CD4-positive, alpha-beta T cell treated with Interleukin-17A for 4 hours (primary cell): ENCODE results near the gene DIP2C.
"Not testable (repeated sequence)": the region's sequence is repeated elsewhere in the genome, so short reads cannot be mapped to it uniquely, and the experiment has no call there.

Experiments used
- DNase-seq: peaks from one replicate; pipeline ENCODE4 v3.0.0-alpha.2; 2020; ENCODE audit warnings: mixed read lengths

DIP2C gene

DNA sequence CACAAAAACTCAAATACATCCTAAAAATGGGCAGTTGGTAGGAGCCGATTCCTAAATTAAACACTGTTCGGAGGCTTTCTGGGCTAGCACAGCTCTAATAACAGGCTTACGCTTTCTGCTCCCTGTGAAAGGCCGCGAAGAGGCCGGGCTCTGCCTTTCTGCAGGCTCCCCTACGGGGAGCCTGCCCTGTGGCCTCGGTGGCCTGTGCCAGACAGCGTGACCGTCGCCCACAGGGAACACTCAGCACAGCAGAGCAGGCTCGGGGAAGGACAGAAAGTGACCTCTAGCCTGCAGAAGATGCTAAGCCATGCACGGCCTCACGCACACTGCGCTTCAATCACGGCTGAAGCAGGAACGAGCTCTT lies 64.2 kb downstream of the DIP2C start:
- DNase-seq = no peak

- no peak for DNase-seq
These were observed 64.7 kb downstream of the DIP2C start for GRCh38 chr10:624605-625332.

- DNase-seq = no peak
These were observed 65.2 kb downstream of the DIP2C start for GRCh38 chr10:624312-624604.

DNA sequence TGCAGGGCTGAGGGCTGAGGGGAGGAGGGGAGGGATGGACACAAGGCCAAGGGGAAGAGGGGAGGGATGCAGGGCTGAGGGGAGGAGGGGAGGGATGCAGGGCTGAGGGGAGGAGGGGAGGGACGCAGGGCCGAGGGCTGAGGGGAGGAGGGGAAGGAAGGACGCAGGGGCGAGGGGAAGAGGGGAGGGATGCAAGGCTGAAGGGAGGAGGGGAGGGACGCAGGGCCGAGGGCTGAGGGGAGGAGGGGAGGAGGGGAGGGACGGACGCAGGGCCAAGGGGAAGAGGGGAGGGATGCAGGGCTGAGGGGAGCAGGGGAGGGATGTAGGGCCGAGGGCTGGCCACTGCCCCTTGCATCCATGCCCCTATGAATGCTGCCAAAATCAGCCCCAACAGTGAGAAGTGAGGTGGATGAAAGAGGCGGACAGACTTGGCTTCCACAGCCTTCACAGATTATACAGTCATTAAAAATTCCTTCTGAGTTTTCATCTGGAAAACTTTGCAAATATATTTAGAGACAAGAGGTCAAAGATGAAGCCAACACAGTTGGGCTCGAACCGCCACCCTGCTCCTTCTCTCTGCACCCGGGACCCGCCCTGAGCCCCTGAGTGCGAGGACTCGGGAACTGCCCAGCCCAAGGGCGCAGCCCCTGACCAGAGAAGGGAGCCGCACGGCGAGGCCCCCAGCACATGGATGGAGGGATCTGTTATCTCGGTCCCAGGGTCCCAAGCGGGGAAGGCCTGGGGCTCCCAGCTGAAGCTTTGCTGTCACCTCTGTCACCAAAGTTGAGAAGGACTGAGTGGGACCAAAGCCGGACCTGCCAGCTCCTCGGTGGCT lies 65.8 kb downstream of the DIP2C start:
- DNase-seq = no peak

DNA sequence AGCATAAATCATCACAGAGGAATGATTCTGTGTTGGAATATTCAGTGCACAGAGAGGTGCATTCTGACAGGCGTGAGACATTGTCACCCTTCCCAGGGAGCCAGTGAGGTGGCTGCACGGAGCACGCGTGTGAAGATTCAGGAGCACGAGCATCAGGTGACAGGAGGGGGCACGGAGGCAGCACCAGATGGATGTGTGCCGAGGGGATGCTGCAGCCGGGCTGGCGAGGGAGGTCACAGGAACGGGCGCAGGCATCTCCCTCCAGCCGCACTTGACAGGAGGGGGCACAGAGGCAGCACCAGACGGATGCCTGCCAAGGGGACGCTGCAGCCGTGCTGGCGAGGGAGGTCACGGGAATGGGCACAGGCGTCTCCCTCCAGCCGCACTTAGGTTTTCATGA lies 66.5 kb downstream of the DIP2C start:
- no peak for DNase-seq

DNA sequence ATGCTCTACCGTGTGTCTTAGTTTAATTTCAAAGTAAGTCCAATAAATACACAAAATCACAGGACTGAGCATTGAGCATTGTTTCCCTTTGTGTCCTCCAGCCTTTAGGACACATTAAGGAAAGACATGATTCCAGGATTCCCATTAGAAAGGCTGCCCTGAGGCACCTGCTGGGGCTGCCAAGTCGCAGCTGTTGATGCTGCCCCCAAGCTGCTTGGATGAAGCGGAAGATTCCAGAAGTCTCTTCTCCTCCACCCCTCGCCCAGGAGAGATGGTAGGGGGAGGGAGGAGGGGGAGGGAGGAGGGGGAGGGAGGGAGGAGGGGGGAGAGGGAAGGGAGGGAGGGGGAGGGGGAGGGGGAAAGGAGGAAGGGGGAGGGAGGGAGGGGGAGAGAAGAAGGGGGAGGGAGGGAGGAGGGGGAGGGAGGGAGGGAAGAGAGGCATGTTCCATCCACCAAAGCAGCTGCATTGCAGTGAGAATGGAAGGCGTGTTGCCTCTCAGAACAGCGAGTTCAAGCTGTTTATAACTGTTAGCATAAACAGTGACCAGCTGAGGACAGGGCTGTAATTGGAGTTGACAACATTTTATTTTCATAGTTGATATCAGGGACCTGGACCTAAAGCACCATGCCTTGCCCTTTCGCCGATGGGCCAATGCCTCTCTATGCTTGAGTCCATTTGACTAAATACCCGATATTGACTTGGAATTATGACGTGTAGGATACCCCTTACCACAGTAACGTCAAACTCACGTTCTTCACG lies 67.3 kb downstream of the DIP2C start:
- no peak for DNase-seq

DNA sequence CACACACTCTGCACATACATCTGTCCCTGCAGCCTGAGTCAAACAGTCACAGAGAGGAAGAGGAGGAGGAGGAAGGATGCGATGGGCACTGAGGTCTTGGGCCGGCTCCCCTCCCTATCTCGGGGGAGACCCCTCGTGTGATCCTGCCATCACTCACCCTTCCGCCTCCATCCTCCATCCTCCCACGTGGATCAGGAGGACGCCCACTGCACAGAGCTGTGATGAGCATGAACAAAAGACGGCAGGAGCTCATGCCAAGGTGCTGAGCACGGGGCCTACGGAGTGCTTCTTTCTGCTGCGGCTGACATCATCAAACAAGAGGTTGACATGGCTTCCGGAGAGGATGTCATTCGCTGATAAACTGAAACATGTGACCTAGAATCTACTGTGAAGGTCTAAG lies 68.0 kb downstream of the DIP2C start:
- DNase-seq = no peak

- no peak for DNase-seq
These were observed 68.5 kb downstream of the DIP2C start for GRCh38 chr10:620971-621370.

GRCh38 chr10:620417-620816 lies 69.1 kb downstream of the DIP2C start:
- DNase-seq = no peak

DNA sequence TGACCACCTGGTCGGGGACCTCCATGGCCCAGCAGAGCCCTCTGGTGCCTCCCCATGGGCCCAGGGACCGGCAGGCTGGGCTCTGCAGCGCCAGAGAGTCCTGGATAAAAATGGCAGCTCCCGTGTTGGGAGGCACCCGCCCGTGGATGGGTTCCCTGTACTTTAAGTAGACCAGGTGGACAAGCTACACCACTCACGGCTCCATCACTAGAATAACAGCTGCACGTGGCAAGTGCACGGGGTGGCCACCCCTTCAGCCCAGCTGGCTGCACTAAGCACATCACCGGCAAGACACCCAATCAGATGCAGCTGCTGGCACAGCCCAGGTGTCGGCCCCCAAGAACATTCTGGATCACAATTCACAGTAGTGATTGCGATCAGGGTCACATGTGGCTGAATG lies 69.8 kb downstream of the DIP2C start:
- no peak for DNase-seq

DNA sequence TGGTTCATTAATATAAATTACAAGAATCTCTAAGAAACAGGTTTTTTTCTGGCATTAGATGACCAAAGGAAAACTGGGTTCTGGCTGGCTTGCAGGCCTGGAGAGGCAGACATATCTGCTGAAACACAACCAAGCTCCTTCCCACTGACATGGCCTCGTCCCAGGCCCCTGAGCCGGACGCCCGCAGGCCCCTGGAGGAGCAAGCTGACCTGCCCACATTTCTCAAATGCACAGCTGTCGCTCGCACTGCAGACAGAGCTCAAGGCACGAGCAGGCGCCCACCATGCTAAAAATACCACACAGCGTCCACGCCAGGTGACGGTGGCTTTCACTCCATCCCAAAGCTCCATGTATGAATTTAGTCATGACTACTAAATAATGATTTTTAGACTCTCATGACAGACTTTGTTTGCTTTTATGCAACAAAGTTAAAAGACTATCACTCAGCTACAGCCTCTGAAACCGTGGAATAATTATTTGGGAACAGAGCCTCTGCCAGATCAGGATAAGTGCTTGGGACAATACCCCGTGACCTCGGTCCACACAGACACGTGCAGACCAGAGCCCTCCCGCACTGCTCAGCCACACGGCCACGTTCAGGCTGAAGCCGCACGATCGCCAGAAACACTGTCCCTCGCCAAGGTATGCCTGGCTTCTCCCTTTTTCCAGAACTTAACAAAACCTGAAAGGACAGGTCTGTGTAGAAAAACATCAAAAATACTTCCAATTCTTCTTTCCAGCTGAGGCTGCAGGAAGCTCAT lies 71.1 kb downstream of the DIP2C start:
- DNase-seq = no peak

GRCh38 chr10:617471-617870 lies 72.0 kb downstream of the DIP2C start:
- DNase-seq = no peak

DNA sequence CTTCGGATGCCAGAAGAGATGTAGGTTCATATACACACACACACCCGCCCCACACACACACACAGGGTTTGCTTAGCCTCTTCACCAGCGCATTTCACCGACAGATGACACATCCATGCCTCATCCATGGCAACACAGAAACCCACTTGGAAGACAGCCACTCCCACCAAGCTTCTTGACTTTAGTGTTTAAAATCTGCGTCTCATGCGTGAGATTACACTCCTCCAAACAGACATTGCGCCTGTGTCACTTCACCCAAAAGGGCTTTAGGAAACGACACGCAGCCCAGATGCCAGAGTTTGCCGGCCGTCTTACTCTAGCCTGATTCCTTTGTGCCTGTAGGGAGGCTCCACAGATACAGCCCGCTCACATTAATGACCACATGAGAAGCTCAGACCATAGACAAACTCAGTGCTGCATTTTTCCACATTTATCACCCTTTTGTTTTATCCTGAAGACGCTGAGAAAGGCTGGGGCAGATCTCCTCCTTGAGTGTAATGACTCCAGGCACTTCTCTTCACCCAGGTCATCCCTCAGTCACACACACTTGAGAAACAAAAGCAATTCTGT lies 73.8 kb downstream of the DIP2C start:
- DNase-seq = no peak

DNA sequence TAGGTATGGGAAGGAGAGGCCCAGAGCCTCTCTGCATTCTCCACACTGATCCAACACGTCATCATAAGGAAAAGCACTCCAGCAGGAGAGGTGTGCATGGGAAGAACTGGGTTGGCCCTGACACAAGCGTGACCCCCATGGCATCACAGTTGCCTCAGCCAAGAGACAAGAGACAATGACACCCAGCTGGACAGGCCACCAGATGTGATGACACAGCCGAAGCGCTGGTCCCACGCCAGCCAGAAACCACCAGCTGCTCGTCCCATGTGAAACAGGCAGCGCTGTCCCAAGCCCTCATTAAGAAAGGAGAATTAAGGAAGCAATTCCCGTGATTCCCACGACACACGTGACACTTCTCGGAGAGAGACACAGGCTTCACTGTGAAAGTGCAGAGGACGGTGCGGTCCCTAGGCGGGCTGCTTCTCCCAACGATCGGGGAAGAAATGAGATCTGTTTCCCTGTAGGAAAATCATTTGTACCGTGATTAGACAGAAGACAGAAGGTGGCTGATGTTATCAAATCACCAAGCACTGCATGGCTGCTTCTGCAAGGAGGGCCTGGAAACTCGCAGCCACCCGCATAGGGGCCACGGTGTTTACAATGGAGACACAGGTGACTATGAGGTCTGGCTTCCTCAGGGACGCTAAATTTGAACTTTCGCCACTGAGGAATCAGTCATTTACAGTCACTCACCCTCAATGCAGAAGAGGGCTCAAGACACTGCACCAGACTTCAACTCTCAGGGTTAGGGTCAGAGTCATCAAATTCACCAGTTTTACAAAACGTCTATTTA lies 74.5 kb downstream of the DIP2C start:
- no peak for DNase-seq

DNA sequence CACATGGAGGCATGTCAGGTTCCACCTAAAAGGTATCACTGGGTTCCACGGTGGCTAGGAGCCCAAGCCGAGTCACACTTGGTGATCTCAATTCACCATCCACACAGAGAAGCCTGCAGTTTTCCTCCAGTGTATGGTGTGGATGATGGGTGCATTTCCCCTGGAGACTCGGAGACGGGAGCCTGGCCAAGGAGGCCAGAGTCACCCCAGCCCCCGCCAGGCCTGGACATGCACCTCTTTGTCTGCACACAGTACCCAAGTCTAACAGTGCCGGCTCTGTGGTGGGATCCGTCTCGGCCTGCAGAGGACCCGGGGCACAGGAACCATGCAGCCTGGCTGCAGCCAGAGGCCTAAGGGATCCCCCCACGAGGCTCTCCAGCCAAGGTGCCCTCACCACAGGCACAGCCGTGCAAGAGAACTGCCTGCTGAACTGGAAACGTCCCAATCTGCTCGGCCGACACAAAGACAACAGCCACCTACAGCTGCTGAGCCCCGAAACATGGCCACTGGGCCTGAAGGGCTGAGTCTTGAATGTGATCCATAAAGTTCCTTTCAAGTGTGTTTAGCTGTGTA lies 75.2 kb downstream of the DIP2C start:
- DNase-seq = no peak

DNA sequence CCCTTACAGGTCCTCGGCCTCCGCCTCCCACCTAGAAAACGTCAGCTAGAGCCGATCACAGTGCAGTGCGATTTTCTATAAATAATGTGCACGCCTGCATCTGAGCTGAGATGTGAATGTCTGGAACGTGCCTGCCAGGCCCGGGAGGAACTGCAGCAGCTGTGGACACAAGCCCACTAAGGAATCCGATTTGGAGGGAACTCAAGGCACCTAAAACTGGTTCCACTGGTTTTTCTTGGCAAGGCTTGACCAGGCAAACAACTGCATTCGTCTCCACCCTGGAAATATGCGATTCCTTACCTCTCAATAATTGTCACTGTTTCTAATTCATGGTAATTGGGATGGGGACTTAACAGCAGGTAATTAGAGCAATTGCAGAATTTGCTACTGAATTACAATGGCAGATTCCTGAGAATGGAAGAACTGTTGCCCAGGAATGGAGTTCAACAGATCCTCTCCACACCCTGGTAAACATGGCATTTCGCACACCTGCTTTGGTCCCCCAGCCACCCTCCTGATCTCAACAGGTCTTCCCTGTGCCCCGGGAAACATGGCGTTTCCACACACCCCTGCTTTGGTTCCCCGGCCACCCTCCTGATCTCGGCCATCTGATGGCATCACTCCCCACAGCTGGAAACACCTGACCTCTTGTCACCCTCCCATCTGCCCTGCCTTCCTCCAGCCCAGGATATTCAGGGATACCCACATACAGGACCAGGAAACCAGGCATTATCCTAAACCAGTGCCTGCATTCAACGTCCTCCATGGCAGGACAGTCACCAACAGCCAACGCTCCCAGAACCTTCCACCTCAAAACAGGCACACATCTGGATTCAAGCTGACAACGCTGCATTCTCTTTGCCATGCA lies 76.0 kb downstream of the DIP2C start:
- no peak for DNase-seq

DNA sequence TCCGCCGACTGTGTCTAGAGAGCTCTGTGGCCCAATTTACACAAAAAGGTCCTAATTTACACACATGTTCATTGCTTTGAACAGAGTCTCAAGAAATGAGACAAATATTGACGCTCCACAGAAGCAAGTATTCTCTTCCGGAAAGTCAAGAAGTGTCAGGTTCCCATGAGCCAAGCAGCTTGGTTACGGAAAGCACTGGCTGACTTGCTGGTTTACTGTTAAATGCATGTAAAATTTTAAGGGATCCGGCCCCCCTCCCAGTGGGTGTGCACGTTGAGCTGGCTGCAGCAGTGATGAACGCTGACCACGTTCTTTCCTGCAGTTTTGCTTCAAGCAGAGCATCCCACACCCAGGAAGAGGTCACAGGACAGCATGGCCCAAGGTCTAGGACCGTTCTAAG lies 76.8 kb downstream of the DIP2C start:
- DNase-seq = no peak

DNA sequence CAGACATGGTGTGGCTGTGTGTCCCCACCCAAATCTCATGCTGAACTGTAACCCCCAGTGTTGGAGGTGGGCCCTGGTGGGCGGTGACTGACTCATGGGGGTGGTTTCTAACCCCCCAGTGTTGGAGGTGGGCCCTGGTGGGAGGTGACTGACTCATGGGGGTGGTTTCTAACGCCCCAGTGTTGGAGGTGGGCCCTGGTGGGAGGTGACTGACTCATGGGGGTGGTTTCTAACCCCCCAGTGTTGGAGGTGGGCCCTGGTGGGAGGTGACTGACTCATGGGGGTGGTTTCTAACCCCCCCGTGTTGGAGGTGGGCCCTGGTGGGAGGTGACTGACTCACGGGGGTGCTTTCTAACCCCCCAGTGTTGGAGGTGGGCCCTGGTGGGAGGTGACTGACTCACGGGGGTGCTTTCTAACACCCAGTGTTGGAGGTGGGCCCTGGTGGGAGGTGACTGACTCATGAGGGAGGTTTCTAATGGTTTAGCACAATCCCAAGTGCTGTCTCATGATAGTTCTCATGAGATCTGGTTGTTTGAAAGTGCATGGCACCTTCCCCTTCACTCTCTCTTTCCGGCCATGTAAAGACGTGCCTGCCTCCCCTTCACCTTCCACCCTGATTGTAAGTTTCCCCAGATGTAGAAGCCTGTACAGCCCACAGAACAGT lies 78.7 kb downstream of the DIP2C start:
- not testable (repeated sequence) for DNase-seq

- no peak for DNase-seq
These were observed 79.5 kb downstream of the DIP2C start for GRCh38 chr10:609868-610545.
